SHP77 (cell line): ENCODE data around the gene SH3BP1.
A peak's percentile ranks its signal among the peaks of the same experiment; 100 is the strongest.
"Not testable (repeated sequence)": the region's sequence is repeated elsewhere in the genome, so short reads cannot be mapped to it uniquely, and the experiment has no call there.

ENCODE experiments used
- DNase-seq, 2 experiments: peaks; one replicate each; lab custom pipeline; 2025; lab: John Stamatoyannopoulos, UW

Gene SH3BP1, protein sequence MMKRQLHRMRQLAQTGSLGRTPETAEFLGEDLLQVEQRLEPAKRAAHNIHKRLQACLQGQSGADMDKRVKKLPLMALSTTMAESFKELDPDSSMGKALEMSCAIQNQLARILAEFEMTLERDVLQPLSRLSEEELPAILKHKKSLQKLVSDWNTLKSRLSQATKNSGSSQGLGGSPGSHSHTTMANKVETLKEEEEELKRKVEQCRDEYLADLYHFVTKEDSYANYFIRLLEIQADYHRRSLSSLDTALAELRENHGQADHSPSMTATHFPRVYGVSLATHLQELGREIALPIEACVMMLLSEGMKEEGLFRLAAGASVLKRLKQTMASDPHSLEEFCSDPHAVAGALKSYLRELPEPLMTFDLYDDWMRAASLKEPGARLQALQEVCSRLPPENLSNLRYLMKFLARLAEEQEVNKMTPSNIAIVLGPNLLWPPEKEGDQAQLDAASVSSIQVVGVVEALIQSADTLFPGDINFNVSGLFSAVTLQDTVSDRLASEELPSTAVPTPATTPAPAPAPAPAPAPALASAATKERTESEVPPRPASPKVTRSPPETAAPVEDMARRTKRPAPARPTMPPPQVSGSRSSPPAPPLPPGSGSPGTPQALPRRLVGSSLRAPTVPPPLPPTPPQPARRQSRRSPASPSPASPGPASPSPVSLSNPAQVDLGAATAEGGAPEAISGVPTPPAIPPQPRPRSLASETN

DNA sequence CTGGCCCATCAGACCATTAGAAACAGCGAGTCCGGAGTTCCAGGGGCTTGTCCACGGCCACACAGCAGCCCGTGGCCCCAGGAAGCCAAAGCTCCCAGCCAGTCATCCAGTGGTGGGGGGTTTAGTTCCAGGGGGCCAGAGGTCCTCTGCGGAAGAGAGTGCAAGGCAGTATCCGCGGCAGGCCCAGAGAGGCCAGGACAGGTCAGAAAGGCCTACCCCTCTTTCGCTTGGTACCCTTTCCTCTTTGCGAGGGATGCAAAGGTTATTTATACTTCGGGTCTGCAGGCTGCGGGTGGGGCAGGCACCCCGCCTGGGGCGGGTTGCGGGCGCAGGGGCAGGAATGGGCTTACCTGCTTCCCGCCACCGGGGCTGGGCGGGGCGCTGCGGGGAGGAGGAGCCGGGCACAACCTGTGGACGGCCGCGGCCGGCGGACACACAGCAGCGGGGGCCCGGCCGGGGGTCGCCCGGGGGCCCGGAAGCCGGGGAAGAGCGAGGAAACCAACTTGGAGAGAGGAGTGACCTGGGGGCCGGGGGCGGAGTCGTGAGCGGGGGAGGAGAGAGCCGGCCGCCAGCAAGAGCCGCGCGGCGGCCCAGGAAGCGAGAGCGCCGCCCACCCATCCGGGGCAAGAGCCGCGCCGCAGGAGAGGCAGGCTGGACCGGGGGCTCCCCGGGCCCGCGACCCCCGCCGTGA lies at the start of gene SH3BP1:
TSS of gene SH3BP1 (plus strand) at position 600 of the 691 bp plus-strand sequence. CDS start 119 bp downstream, outside the sequence.
- peak in 1 of 2 experiments; percentile 36 for DNase-seq

DNA sequence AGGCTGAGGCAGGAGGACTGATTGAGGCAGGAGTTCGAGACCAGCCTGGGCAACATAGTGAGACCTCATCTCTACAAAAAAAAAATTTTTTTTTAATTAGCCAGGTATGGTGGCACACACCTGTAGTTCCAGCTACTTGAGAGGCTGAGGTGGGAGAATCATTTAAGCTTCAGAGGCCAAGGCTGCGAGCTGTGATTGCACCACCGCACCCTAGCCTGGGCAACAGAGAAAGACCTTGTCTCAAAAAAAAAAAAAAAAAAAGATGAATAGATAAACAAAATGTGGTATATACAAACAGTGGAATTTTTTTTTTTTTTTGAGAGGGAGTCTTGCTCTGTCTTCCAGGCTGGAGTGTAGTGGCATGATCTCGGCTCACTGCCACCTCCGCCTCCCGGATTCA lies 48.4 kb upstream of the SH3BP1 start:
- not testable (repeated sequence) for DNase-seq

DNA sequence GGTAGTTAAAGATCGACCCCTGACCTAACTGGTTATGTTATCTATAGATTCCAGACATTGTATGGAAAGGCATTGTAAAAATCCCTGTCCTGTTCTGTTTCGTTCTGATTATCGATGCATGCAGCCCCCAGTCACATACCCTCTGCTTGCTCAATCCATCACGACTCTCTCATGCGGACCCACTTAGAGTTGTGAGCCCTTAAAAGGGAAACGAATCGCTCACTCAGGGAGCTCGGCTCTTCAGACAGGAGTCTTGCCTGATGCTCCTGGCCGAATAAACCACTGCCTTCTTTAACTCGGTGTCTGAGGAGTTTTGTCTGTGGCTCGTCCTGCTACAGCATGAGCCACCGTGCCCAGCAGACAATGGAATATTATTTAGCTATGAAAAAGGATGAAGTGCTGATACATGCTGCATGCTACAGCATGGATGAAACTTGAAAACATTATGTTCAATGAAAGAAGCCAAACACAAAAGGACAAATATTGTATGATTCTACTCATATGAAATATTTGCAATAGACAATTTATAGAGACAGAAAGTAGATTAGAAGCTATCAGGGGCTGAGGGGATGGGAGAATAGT lies 47.6 kb upstream of the SH3BP1 start:
- no peak for DNase-seq

DNA sequence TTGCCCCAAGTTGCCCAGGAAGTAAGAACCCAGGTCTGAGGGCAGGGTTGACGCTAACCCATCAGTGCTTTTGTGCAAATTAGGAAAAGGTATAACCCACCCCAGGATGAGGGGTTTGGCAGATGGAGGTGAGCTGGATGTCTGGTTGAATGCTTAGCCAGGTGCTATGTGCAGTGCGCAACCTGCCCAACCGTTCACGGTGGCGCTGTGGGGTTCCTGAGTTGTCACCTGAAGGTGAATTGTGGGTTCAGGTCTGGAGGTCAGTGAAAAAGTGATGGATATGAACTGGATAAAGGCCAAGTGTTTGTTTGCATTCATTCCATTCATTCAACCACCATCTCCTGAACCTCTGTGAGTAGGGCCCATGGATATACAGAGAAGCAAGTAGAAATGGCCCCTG lies 45.2 kb upstream of the SH3BP1 start:
- DNase-seq: no peak

DNA sequence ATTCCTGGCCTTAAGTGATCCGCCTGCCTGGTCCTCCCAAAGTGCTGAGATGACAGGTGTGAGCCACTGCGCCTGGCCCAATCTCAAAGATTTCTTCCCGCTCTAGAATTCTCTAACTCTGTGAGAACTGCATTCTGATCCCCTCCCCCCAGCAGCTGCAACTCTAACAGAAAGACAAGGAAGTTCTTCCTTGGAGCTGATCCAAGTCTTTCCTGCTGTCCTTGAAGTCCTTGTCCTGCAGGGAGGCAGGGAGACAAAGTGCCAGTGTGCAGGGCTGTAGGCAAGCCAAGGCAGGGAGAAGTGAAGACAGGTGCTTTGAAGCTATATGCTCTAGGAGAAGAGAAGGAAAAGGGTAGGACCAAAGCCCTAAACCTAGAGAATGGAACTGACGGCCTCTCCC lies 40.3 kb upstream of the SH3BP1 start:
- DNase-seq: no peak

DNA sequence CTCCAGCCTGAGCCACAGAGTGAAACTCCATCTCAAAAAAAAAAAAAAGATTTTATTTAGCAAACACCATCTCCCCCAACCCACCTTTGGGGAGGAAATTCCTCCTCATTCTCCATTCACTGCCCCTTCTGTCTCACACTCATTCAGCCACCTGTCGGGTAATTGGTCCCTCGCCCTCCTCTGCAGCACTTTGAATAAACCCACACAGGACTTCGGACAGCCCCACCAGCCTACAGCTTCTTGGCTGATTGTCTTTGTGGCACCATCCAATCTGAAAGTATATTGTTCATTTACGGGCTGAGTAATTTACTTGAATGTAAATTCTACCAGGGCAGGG lies 38.3 kb upstream of the SH3BP1 start:
- no peak for DNase-seq

DNA sequence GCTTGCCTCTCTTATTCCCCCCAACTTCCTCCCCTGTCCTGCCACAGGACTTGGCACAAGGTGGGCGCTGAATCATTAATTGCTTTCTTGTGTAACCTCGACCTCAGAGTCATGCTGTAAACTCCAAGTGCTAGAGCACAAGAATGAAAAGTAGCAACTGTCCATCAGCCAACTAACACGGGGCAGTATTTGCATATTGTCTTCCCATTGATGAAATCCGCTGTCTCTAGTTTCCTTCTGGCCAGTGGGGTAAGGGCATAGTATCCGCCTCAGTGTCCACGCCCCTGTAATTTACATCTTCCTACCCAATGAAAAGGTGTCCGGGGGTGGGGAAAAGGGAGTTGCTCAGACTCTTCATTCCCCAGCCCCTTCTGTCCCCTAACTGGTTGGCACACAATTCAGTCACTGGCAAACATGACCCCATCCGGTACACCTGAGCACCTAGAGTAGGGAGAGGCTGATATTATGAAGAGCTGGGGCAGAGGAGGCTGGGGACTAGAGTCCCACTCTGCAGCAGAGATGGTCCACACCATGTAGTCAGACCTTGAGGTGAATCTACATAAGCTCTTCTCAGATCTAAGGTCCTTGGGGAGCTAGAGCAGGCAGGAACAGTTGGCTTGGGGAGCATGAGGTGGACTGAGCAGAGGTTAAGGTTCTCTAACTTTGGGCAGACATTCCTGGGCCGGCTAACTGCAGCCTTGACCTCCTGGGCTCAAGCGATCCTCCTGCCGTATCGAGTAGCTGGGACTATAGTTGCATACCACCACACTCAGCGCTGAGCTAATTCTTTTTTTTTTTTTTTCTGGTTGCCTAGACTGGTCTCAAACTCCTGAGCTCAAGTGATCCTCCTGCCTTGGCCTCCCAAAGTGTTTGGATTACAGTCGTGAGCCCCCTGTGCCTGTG lies 37.7 kb upstream of the SH3BP1 start:
- DNase-seq: no peak

DNA sequence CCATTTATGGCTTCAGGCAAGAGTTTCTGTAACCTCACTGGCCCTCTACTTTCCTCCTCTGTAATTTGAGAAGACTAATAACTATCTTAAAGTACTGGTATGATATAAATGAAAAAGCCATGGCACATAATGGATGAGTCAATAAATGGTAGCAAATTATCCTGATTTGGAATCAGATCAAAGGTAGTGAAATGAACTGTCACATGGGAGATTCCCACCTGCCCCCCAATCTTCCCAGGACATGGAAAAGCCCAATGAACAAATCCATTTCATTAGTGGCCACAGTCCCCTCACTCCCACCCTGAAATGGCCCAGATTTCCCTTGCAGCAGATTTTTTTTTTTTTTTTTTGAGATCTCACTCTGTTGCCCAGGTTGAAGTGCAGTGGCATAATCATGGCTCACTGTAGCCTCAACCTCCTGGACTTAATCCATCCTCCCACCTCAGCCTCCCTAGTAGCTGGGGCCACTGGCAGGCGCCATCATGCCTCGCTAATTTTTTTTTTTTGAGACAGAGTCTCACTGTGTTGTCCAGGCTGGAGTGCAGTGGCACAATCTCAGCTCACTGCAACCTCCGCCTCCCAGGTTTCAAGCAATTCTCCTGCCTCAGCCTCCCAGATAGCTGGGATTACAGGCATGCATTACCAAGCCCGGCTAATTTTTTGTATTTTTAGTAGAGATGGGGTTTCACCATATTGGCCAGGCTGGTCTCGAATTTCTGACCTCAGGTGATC lies 36.8 kb upstream of the SH3BP1 start:
- not testable (repeated sequence) for DNase-seq

DNA sequence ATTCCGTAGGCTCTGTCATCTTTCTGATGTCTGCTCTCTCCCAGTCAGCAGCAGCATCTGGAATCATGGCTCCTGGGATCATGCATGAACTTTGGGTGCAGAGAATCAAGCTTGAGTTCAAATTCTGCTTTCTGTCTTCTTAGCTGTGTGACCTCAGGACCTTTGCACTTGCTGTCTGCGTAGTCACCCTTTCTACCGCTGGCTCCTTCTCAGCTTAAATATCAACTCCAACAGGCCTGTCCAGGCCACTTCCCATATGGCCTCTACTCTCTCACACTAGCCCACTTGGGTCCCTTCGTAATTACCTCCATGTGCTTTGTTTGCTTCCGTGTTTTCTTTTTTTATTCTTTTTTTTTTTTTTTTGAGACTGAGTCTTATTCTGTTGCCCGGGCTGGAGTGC lies 35.4 kb upstream of the SH3BP1 start:
- no peak for DNase-seq

DNA sequence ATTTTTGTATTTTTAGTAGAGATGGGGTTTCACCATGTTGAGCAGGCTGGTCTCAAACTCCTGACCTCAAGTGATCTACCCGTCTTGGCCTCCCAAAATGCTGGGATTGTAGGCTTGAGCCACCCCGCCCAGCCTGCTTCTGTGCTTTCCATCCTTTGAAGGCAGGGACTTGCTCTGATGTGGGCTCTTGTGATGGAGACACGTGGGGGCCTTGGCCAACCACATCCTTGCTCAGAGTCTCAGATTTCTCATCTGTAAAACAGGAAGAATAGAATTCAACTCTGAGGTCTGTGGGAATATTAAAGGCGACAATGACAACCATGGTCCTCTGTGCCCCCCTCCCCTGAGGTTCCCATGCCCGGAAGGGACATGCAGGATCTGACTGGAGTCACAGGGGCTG lies 34.6 kb upstream of the SH3BP1 start:
- no peak for DNase-seq

DNA sequence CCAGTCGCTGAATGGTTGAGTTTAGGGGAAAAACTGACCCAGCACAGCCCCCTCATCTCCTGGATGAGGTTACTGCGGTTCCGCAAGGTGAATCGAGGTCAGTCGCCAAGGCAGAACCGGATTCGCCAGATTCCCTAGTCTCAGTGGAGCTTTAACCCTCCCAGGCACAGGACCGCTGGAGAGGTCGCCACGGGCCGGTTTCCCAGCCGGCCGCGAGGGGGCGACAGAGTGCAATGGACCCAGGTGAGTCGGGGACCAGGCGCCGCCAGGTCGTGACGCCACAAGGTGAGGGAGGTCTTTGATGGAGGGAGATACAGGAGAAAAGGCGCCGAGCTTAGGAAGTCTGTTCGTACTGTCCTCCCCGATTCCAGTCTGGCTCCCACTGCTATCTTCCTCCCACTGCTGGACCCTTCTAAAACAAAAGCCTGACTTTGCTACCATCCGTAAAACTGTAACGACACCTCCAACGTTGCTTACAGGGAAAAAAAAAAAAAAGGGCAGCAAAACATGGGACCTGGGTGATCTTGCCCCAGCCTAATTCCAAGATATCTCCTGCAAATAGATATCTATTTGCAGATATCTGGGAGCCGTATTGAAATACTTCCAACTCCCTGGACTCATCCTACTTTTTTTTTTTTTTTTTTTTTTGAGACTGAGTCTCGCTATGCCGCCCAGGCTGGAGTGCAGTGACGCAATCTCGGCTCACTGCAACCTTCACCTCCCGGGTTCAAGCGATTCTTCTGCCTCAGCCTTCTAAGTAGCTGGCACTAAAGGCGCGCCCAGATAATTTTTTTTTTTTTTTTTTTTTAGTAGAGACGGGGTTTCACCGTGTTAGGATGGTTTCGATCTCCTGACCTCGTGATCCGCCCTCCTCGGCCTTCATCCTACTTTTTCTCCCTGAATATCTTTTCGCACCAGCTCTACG lies 32.2 kb upstream of the SH3BP1 start:
- DNase-seq: peak; percentile 62 to 68

DNA sequence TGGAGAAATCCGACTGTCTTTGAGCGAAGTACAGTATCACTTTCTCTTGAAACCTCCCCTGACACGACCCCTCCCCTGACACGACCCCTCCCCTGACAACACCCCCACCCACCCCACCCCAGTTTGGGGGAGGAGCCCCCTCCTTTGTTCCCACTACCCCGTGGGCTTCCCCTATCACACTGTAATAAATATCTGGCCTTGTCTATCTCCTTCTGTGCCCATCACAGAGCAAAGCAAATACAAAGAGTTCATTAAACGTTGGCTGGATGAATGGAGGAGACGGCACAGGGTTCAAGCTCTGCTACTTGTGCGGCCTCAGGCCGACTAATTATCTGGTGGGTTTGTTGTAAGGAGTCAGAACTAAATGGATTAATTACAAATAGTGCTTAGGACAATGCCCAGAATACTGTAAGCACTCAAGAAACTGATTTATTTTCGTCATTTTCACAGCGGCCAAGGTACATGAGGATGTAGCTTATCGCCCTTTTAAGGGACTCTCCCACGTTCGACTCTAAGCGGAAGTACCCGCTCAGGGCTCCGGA lies 31.5 kb upstream of the SH3BP1 start:
- DNase-seq: no peak

DNA sequence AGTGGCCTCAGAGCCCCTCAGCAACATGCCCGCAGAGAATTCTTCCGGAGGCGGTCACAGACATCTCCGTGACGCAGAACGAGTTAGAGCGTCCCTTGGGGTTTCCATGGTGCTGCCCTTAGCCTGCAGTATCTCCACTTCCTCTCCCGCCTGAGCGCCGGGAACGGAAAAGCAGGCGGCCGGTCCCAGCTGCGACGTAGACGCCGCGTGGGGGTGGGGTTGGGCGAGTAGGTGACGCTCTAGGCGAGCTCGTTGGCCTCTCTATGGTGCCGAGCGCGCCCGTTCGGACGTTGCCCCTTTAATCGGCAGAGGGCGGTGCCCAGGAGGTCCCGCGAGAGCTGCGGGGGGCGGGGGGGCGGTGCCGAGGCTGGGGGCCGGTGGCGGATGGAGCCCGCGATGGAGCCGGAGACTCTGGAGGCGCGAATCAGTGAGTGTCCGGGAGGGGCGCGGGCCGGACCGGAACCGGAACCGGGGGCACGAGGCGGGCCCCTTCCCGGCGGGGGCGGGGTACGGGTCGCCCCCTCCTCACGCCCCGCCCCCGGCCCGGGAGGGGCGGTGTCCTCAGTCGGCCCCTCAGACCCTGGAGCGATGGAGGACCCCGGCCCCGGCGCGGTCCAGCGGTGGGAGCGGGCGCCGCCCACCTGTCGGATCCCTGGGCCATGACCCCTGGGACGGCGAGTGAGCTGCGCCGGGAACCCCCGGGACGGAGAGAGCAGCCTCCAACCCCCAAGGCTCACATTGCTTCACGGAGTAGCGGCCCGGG lies 30.8 kb upstream of the SH3BP1 start, which contains the start of gene GGA1:
TSS of gene GGA1 (plus strand) at position 358 of the 763 bp plus-strand sequence. CDS start at position 385, 27 bp downstream.
- DNase-seq: peak; percentile 95

DNA sequence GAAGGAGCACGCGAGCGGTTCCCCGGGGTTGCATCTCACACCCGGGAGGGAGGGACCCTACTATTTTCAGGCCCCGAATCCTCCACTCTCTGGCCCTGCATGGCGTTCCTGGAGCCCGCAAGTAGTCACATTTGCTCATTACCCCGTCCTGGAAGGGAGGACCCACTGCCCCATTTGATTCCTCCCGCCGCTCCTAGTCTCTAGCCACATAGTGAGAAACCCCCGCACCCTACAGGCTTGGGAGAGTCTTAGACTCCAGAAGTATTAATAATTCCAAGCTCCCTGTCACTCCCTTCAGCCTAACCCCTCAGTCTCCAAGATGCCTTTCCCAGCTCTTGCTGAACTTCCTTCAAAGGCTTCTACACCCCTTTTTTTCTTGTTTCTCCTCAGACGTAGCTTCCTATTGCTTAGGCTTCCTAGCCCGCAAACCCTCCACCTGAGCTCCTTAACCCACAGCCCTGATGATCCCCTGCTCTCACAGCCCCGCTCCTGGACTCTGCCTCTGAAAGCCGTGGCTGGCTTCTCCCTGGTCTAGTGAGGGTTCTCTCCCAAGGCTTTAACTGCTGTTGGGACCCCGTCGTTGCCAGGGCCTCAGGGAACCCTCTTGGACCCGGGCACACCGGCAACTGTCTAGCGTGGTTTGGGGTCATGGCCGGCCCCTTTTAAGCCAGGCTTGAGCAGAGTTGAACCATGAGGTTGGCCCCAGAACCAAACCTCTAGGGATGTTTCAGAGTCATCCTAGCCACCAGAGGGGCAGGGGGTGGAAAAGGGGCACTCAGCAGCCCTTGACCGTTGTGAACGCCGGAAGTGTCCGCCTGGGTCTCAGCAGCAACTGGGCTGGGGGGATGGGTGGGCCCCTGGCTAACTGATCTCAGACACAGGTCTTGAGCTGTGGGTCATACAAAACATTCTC lies 30.0 kb upstream of the SH3BP1 start:
- DNase-seq: no peak

DNA sequence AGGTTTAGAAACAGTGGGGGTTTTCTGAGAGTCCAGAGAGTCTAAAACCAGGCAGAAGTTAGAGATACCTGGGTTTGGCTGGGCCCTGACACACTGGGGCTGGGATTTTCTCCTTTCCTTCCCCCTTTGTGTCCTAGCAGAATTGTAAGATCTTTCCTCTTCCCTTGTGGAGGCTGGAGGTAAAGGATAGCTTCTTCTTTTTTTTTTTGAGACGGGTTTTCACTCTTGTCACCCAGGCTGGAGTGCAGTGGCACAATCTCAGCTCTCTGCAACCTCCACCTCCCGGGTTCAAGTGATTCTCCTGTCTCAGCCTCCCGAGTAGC lies 29.4 kb upstream of the SH3BP1 start:
- DNase-seq: not testable (repeated sequence)

DNA sequence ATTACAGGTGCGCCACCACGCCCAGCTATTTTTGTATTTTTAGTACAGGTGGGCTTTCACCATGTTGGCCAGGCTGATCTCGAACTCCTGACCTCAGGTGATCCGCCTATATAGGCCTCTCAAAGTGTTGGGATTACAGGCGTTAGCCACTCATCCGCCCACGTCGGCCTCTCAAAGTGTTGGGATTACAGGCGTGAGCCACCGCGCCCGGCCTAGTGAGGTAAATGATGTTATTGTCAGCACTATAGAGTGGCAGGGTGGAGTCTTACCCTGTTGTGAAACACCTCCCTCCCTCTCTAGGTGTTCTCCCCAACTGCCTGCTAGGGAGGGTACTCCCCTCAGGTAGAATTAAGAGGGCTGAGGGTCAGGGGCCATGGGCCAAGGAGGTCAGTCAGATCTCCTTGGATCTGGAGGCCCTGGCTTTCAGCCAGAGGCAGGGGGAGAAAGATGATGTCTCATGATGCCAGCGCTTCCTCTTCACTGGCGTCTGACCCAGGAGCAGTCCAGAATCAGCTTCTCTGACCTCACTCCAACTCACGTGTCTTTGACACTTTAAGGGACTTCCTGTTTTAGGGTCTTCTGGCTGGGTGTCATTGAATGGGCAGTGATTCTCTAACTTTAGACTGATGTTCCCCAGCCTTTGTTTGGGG lies 28.9 kb upstream of the SH3BP1 start:
- no peak for DNase-seq

DNA sequence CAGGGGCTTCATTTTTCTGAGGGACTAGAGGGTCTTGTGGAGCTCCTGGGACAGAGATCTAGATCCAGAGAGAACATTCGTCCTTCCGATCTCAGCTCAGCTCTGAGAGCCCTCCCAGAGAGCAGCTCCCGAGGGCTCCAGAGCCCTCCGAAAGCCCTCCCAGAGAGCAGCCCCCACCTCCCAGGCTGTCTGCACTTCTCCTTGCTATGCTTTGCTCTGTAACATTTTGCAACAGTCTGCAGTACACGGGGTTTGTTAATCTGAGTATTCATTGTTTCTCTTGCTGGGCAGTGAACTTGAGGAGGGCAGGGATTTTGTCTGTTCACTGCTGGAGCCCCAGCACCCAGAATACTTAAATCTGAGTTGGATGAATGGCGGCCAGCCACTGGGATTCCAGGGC lies 28.3 kb upstream of the SH3BP1 start:
- DNase-seq: no peak
